ENCODE measurements around the gene TENT4B.

The TENT4B gene

GRCh38 chr16:50195276-50195675 lies 42.2 kb downstream of the TENT4B start:
- in situ Hi-C loops (cut with HindIII; ENCODE audit: low sequenced_read_pairs): no loop called here

- in situ Hi-C loops (cut with HindIII; ENCODE audit: low sequenced_read_pairs): no loop called here
Measured at GRCh38 chr16:50195756-50196155, 42.6 kb downstream of the TENT4B start.

GRCh38 chr16:50197582-50197981 lies 44.5 kb downstream of the TENT4B start:
- in situ Hi-C loops (cut with HindIII; ENCODE audit: low sequenced_read_pairs): no loop called here

GRCh38 chr16:50198802-50199403 lies 45.8 kb downstream of the TENT4B start:
- in situ Hi-C loops (cut with HindIII; ENCODE audit: low sequenced_read_pairs): no loop called here

GRCh38 chr16:50201787-50202186 lies 48.7 kb downstream of the TENT4B start:
- in situ Hi-C loops (cut with HindIII; ENCODE audit: low sequenced_read_pairs): no loop called here

GRCh38 chr16:50202926-50203624 lies 50.0 kb downstream of the TENT4B start:
- in situ Hi-C loops (cut with HindIII; ENCODE audit: low sequenced_read_pairs): no loop called here

- in situ Hi-C loops (cut with HindIII; ENCODE audit: low sequenced_read_pairs): no loop called here
Measured at GRCh38 chr16:50203681-50204080, 50.6 kb downstream of the TENT4B start.

- in situ Hi-C loops (cut with HindIII; ENCODE audit: low sequenced_read_pairs): no loop called here
Measured at GRCh38 chr16:50204453-50205108, 51.5 kb downstream of the TENT4B start.

GRCh38 chr16:50207652-50208051 lies 54.5 kb downstream of the TENT4B start:
- in situ Hi-C loops (cut with HindIII; ENCODE audit: low sequenced_read_pairs): no loop called here

GRCh38 chr16:50208460-50208931 lies 55.4 kb downstream of the TENT4B start:
- in situ Hi-C loops (cut with HindIII; ENCODE audit: low sequenced_read_pairs): no loop called here

GRCh38 chr16:50209546-50210265 lies 56.6 kb downstream of the TENT4B start:
- in situ Hi-C loops (cut with HindIII; ENCODE audit: low sequenced_read_pairs): loop anchor here (5.0 kb wide), 1 partner anchor 53 kb away; no protein-coding TSS in a partner anchor

- in situ Hi-C loops (cut with HindIII; ENCODE audit: low sequenced_read_pairs): loop anchor here (5.0 kb wide), 1 partner anchor 52 kb away; no protein-coding TSS in a partner anchor
Measured at GRCh38 chr16:50210266-50211038, 57.3 kb downstream of the TENT4B start.

GRCh38 chr16:50213939-50214519 lies 60.9 kb downstream of the TENT4B start:
- in situ Hi-C loops (cut with HindIII; ENCODE audit: low sequenced_read_pairs): loop anchor here (5.0 kb wide), 1 partner anchor 48 kb away; no protein-coding TSS in a partner anchor

GRCh38 chr16:50215680-50216079 lies 62.6 kb downstream of the TENT4B start:
- in situ Hi-C loops (cut with HindIII; ENCODE audit: low sequenced_read_pairs): no loop called here

- in situ Hi-C loops (cut with HindIII; ENCODE audit: low sequenced_read_pairs): no loop called here
Measured at GRCh38 chr16:50216231-50216630, 63.1 kb downstream of the TENT4B start.

- in situ Hi-C loops (cut with HindIII; ENCODE audit: low sequenced_read_pairs): no loop called here
Measured at GRCh38 chr16:50219402-50219975, 66.4 kb downstream of the TENT4B start.

GRCh38 chr16:50224286-50224685 lies 71.2 kb downstream of the TENT4B start:
- in situ Hi-C loops (cut with HindIII; ENCODE audit: low sequenced_read_pairs): no loop called here

- in situ Hi-C loops (cut with HindIII; ENCODE audit: low sequenced_read_pairs): no loop called here
Measured at GRCh38 chr16:50227120-50227519, 74.0 kb downstream of the TENT4B start.

GRCh38 chr16:50227665-50228064 lies 74.6 kb downstream of the TENT4B start:
- in situ Hi-C loops (cut with HindIII; ENCODE audit: low sequenced_read_pairs): no loop called here
